Liver (tissue), 9 donors: ENCODE results near the gene PCSK6. TPM values are rescaled to one million over a fixed set of nuclear protein-coding genes. Genes with fewer than 3 reads are reported as not detected.
A peak's percentile ranks its signal among the peaks of the same experiment; 100 is the strongest.

Source experiments
- DNase-seq: peaks from one replicate; pipeline ENCODE4 v3.0.0-alpha.2; 2017; ENCODE audit warnings: low spot score
- H3K27ac ChIP-seq, 2 donors: one replicate each; pipeline ENCODE4 v1.7.0; 2013; ENCODE audit warnings: inconsistent platforms in 2 of 2, low read length in 2 of 2, control low read depth in 1 of 2, low read depth in 1 of 2, mild to moderate bottlenecking in 1 of 2
- H3K27me3 ChIP-seq, 4 donors: one replicate each; pipeline versions ENCODE4 v1.6.1 to v1.7.0; 2013; ENCODE audit warnings: low read length in 3 of 4, inconsistent platforms in 1 of 4, mild to moderate bottlenecking in 1 of 4, moderate library complexity in 1 of 4; ENCODE audit not compliant: control insufficient read depth in 4 of 4, insufficient read depth in 4 of 4
- H3K36me3 ChIP-seq, 4 donors: one replicate each; pipeline versions ENCODE4 v1.6.1 to v1.7.0; 2013; ENCODE audit warnings: low read length in 3 of 4, mild to moderate bottlenecking in 3 of 4, low read depth in 1 of 4, moderate library complexity in 1 of 4; ENCODE audit not compliant: control insufficient read depth in 4 of 4, insufficient read depth in 3 of 4
- H3K4me1 ChIP-seq, 4 donors: one replicate each; pipeline versions ENCODE4 v1.6.1 to v1.7.0; 2013; ENCODE audit warnings: low read length in 3 of 4, mild to moderate bottlenecking in 3 of 4, moderate library complexity in 1 of 4; ENCODE audit not compliant: control insufficient read depth in 4 of 4, insufficient read depth in 4 of 4
- H3K4me3 ChIP-seq, 3 donors: one replicate each; pipeline versions ENCODE4 v1.6.1 to v1.7.0; 2013; ENCODE audit warnings: low read length in 3 of 3, control low read depth in 1 of 3, low read depth in 1 of 3, mild to moderate bottlenecking in 1 of 3
- H3K9ac ChIP-seq, 2 donors: one replicate each; pipeline ENCODE4 v1.7.0; 2013; ENCODE audit warnings: low read length in 2 of 2, mild to moderate bottlenecking in 2 of 2, moderate library complexity in 2 of 2, control low read depth in 1 of 2, low read depth in 1 of 2
- H3K9me3 ChIP-seq, 4 donors: one replicate each; pipeline versions ENCODE4 v1.6.1 to v1.7.0; 2013; ENCODE audit warnings: low read length in 3 of 4; ENCODE audit not compliant: control insufficient read depth in 4 of 4
- EGR1 ChIP-seq, 2 donors: IDR thresholded peaks; 2 replicates each; pipeline ENCODE4 v1.6.1; 2016 to 2018; ENCODE audit warnings: antibody characterized with exemption in 2 of 2, low read depth in 2 of 2
- FOXA1 ChIP-seq: IDR thresholded peaks from 2 replicates; pipeline ENCODE4 v1.6.1; 2016; ENCODE audit warnings: antibody characterized with exemption
- FOXA2 ChIP-seq: IDR thresholded peaks from 2 replicates; pipeline ENCODE4 v1.6.1; 2016; ENCODE audit warnings: antibody characterized with exemption
- HNF4A ChIP-seq, 2 donors: conservative IDR thresholded peaks; 2 replicates each; pipeline ENCODE4 v1.6.1; 2016; ENCODE audit warnings: antibody characterized with exemption in 2 of 2, mild to moderate bottlenecking in 2 of 2
- HNF4G ChIP-seq: IDR thresholded peaks from 2 replicates; pipeline ENCODE4 v1.6.1; 2016; ENCODE audit warnings: antibody characterized with exemption
- JUND ChIP-seq, 2 donors: IDR thresholded peaks; 2 replicates each; pipeline ENCODE4 v1.6.1; 2016; ENCODE audit warnings: antibody characterized with exemption in 2 of 2
- NR2F2 ChIP-seq: IDR thresholded peaks from 2 replicates; pipeline ENCODE4 v1.6.1; 2016; ENCODE audit warnings: antibody characterized with exemption
- RAD21 ChIP-seq, 2 donors: IDR thresholded peaks; 2 replicates each; pipeline ENCODE4 v1.6.1; 2016; ENCODE audit warnings: antibody characterized with exemption in 2 of 2, mild to moderate bottlenecking in 2 of 2
- RXRA ChIP-seq, 2 donors: IDR thresholded peaks; 2 replicates each; pipeline ENCODE4 v1.6.1; 2017 to 2018; ENCODE audit warnings: antibody characterized with exemption in 2 of 2, mild to moderate bottlenecking in 1 of 2
- SP1 ChIP-seq: IDR thresholded peaks from 2 replicates; pipeline ENCODE4 v1.6.1; 2018; ENCODE audit warnings: antibody characterized with exemption, mild to moderate bottlenecking
- TAF1 ChIP-seq: conservative IDR thresholded peaks from 2 replicates; pipeline ENCODE4 v1.6.1; 2016; ENCODE audit warnings: antibody characterized with exemption, mild to moderate bottlenecking
- YY1 ChIP-seq: IDR thresholded peaks from 2 replicates; pipeline ENCODE4 v1.6.1; 2016; ENCODE audit warnings: antibody characterized with exemption, mild to moderate bottlenecking
- WGBS: extraction: QIAGEN DNeasy Blood & Tissue Kit; methylation state at CpG from one replicate; pipeline ENCODE4 v1.1.7; 2013; 5-methylcytosine and 5-hydroxymethylcytosine counted together
- polyA plus RNA-seq, 2 donors: library from polyadenylated mRNA; stranded (reverse) in 1 of 2; unstranded in 1 of 2; fragments of 200-250 nt in 1 of 2; fragments of >200 nt in 1 of 2; fragmentation: Nextera tagmentation in 1 of 2; extraction: Ambion mirVana in 1 of 2; gene quantifications; one replicate each; pipeline versions ENCODE4 v1.2.1 to v1.2.3, GENCODE V29; 2013 to 2015
- total RNA-seq, 2 donors: library from RNA; depleted of rRNA; stranded (reverse); fragments of >200 nt; gene quantifications; one replicate each; pipeline ENCODE4 v1.2.3, GENCODE V29; 2014
- TF ChIP-seq, protein P1 (sequence below): IDR thresholded peaks from 2 replicates; pipeline ENCODE4 v1.6.1; 2016; ENCODE audit warnings: antibody characterized with exemption
- TF ChIP-seq, protein P2 (sequence below): fragments of 150-350 bp; IDR thresholded peaks from 2 replicates; pipeline ENCODE4 v1.5.1; 2017; ENCODE audit warnings: improper control_type of control experiment, low read depth, low read length; ENCODE audit not compliant: missing input control
- TF ChIP-seq, protein P3 (sequence below): IDR thresholded peaks from 2 replicates; pipeline ENCODE4 v1.6.1; 2016; ENCODE audit warnings: antibody characterized with exemption, mild to moderate bottlenecking
- TF ChIP-seq, protein P4 (sequence below): IDR thresholded peaks from 2 replicates; pipeline ENCODE4 v1.6.1; 2016; ENCODE audit warnings: antibody characterized with exemption
- donor health status: healthy.
- donor health status: healthy.
- donor health status: healthy.
- donor health status: healthy.
- donor health status: healthy.

The PCSK6 gene
- total and polyA plus RNA-seq, 4 donors, result 94.8 to 398 (median 168) TPM

DNA sequence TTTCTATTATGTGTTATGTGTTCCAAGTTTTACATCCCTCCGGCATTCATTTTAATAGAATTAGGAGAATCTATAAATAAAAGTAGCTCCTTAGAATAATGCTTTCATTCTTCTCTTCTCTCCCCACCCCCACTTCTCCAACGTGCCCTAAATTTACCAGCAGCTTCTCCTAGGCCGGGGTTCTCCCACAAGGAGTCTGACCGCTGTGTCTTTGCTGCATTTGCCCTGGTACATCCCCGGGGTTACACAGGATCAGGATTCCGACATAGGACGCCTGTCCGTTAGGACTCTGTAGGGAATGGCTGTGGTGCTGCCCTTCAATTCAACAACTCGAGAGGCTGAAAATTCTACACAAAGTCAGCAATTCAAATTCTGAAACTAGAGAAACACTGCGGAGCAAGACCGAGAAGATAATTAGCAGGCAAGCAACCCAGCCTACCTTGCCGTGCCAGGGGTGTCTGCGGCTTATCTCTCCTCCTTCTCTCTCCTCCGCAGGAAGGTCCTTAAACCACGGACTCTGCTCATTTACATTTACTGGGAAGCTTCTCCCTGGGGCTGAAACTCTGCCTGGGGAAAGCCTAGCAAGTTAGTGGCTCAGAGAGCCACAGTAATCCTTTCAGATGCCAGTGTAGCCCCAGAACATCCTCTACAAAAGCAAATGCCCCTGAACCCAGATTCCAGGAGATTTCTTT is 18.8 kb downstream of the PCSK6 start:
- peak overlapping the region; percentile 64 to 73 for H3K27ac ChIP-seq
- H3K9me3 ChIP-seq, result no peaks in the 10 kb centered on the region
- H3K27me3 ChIP-seq, result no peaks in the 10 kb centered on the region

More for the DNA sequence above, 18.8 kb downstream of the PCSK6 start:
- TF ChIP-seq HNF4A (conservative IDR thresholded peaks at IDR 0.05) (no peak), EGR1 (IDR thresholded peaks at IDR 0.05; ENCODE audit: low read depth in 2 of 2) (no peak), TAF1 (no peak), YY1 (no peak), FOXA2 (no peak), RAD21 (IDR thresholded peaks at IDR 0.05) (no peak), HNF4G (no peak), JUND (IDR thresholded peaks at IDR 0.05) (no peak), RXRA (IDR thresholded peaks at IDR 0.05) (no peak), NR2F2 (no peak), FOXA1 (no peak), SP1 (no peak)
- TF ChIP-seq, protein P1, sequence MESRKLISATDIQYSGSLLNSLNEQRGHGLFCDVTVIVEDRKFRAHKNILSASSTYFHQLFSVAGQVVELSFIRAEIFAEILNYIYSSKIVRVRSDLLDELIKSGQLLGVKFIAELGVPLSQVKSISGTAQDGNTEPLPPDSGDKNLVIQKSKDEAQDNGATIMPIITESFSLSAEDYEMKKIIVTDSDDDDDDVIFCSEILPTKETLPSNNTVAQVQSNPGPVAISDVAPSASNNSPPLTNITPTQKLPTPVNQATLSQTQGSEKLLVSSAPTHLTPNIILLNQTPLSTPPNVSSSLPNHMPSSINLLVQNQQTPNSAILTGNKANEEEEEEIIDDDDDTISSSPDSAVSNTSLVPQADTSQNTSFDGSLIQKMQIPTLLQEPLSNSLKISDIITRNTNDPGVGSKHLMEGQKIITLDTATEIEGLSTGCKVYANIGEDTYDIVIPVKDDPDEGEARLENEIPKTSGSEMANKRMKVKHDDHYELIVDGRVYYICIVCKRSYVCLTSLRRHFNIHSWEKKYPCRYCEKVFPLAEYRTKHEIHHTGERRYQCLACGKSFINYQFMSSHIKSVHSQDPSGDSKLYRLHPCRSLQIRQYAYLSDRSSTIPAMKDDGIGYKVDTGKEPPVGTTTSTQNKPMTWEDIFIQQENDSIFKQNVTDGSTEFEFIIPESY, result no peak
- TF ChIP-seq, protein P2, sequence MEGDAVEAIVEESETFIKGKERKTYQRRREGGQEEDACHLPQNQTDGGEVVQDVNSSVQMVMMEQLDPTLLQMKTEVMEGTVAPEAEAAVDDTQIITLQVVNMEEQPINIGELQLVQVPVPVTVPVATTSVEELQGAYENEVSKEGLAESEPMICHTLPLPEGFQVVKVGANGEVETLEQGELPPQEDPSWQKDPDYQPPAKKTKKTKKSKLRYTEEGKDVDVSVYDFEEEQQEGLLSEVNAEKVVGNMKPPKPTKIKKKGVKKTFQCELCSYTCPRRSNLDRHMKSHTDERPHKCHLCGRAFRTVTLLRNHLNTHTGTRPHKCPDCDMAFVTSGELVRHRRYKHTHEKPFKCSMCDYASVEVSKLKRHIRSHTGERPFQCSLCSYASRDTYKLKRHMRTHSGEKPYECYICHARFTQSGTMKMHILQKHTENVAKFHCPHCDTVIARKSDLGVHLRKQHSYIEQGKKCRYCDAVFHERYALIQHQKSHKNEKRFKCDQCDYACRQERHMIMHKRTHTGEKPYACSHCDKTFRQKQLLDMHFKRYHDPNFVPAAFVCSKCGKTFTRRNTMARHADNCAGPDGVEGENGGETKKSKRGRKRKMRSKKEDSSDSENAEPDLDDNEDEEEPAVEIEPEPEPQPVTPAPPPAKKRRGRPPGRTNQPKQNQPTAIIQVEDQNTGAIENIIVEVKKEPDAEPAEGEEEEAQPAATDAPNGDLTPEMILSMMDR, result no peak
- TF ChIP-seq, protein P3, sequence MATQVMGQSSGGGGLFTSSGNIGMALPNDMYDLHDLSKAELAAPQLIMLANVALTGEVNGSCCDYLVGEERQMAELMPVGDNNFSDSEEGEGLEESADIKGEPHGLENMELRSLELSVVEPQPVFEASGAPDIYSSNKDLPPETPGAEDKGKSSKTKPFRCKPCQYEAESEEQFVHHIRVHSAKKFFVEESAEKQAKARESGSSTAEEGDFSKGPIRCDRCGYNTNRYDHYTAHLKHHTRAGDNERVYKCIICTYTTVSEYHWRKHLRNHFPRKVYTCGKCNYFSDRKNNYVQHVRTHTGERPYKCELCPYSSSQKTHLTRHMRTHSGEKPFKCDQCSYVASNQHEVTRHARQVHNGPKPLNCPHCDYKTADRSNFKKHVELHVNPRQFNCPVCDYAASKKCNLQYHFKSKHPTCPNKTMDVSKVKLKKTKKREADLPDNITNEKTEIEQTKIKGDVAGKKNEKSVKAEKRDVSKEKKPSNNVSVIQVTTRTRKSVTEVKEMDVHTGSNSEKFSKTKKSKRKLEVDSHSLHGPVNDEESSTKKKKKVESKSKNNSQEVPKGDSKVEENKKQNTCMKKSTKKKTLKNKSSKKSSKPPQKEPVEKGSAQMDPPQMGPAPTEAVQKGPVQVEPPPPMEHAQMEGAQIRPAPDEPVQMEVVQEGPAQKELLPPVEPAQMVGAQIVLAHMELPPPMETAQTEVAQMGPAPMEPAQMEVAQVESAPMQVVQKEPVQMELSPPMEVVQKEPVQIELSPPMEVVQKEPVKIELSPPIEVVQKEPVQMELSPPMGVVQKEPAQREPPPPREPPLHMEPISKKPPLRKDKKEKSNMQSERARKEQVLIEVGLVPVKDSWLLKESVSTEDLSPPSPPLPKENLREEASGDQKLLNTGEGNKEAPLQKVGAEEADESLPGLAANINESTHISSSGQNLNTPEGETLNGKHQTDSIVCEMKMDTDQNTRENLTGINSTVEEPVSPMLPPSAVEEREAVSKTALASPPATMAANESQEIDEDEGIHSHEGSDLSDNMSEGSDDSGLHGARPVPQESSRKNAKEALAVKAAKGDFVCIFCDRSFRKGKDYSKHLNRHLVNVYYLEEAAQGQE, result no peak
- TF ChIP-seq, protein P4, sequence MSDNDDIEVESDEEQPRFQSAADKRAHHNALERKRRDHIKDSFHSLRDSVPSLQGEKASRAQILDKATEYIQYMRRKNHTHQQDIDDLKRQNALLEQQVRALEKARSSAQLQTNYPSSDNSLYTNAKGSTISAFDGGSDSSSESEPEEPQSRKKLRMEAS, result no peak
- Histone ChIP-seq H3K36me3 (peaks cover 0 to 11% (median 2%) of the 10 kb centered on the region in 4 donors), H3K9ac (peak overlapping the region in 1 of 2 donors; percentile 83), H3K4me1 (peaks cover 2 to 49% (median 28%) of the 10 kb centered on the region in 4 donors), H3K4me3 (no peak overlapping the region)
- WGBS, result 72% methylated on average over 15 of the region's 15 CpGs
- no peak for DNase-seq
